Stimulated activated naive CD8-positive, alpha-beta T cell treated with anti-CD3 and anti-CD28 coated beads, Interleukin-15, amount 100 ng/mL, for 72 hours (primary cell): ENCODE measurements around the gene NPIPA1.
"Not testable (repeated sequence)": the region's sequence is repeated elsewhere in the genome, so short reads cannot be mapped to it uniquely, and the experiment has no call there.

Source experiments
- ATAC-seq: fragments of 150-1000 bp; cut with Tn5 transposase; 2 replicates; pipeline ENCODE4 v1.10.0; 2021; ENCODE audit warnings: mild to moderate bottlenecking, moderate library complexity
- DNase-seq, 2 donors: peaks; one replicate each; pipeline ENCODE4 v3.0.0; 2021 to 2022
- H3K27ac Mint-ChIP-seq, 2 donors: one replicate each; pipeline ENCODE4 v1.8.0; 2022; ENCODE audit warnings: mild to moderate bottlenecking in 2 of 2, mixed read lengths in 2 of 2, moderate library complexity in 2 of 2
- H3K27me3 Mint-ChIP-seq: one replicate; pipeline ENCODE4 v1.8.0; 2022; ENCODE audit warnings: mixed read lengths
- H3K4me1 Mint-ChIP-seq: one replicate; pipeline ENCODE4 v1.8.0; 2022; ENCODE audit warnings: mild to moderate bottlenecking, mixed read lengths
- H3K4me3 Mint-ChIP-seq, 2 donors: one replicate each; pipeline ENCODE4 v1.8.0; 2022; ENCODE audit warnings: mild to moderate bottlenecking in 2 of 2, mixed read lengths in 2 of 2, moderate library complexity in 1 of 2
- H3K9me3 Mint-ChIP-seq, 2 donors: one replicate each; pipeline ENCODE4 v1.8.0; 2022; ENCODE audit warnings: mixed read lengths in 2 of 2

The NPIPA1 gene

GRCh38 chr16:14961405-14962186, 24.4 kb downstream of the NPIPA1 start:
- no peak overlapping the region for H3K4me3 Mint-ChIP-seq

GRCh38 chr16:14963281-14964173, 26.3 kb downstream of the NPIPA1 start:
- ATAC-seq: no peak
- Mint-ChIP-seq H3K27ac (no peak overlapping the region), H3K27me3 (peaks cover 10% of the 10 kb centered on the region), H3K4me3 (no peak overlapping the region), H3K4me1 (no peaks in the 10 kb centered on the region), H3K9me3 (peaks cover 0 to 8% of the 10 kb centered on the region in 2 donors)
- DNase-seq: no peak

More at GRCh38 chr16:14961405-14962186, 24.4 kb downstream of the NPIPA1 start:
- peaks cover 0 to 8% of the 10 kb centered on the region in 2 donors for H3K9me3 Mint-ChIP-seq
- no peak overlapping the region for H3K27ac Mint-ChIP-seq
- DNase-seq (no peak), ATAC-seq (no peak)
- no peaks in the 10 kb centered on the region for H3K4me1 Mint-ChIP-seq
- peaks cover 10% of the 10 kb centered on the region for H3K27me3 Mint-ChIP-seq

- Mint-ChIP-seq H3K9me3 (peaks cover 0 to 8% of the 10 kb centered on the region in 2 donors), H3K4me3 (no peak overlapping the region), H3K4me1 (no peaks in the 10 kb centered on the region), H3K27me3 (peaks cover 10% of the 10 kb centered on the region), H3K27ac (peak overlapping the region in 1 of 2 donors; percentile 36)
- no peak for ATAC-seq
- DNase-seq: no peak
Observed at GRCh38 chr16:14965328-14965727, 28.1 kb downstream of the NPIPA1 start.

- not testable (repeated sequence) for H3K4me3 Mint-ChIP-seq, H3K27me3 Mint-ChIP-seq, H3K9me3 Mint-ChIP-seq, H3K4me1 Mint-ChIP-seq, ATAC-seq, H3K27ac Mint-ChIP-seq, DNase-seq
Observed at GRCh38 chr16:14969795-14970194, 32.6 kb downstream of the NPIPA1 start.

GRCh38 chr16:14971621-14972228, 34.5 kb downstream of the NPIPA1 start:
- not testable (repeated sequence) for DNase-seq, H3K4me3 Mint-ChIP-seq, H3K27me3 Mint-ChIP-seq, ATAC-seq, H3K9me3 Mint-ChIP-seq
- Mint-ChIP-seq H3K4me1 (peaks cover 18% of the 10 kb centered on the region), H3K27ac (peak overlapping the region in 1 of 2 donors; percentile 34)

GRCh38 chr16:14973785-14974322, 36.6 kb downstream of the NPIPA1 start:
- not testable (repeated sequence) for H3K27ac Mint-ChIP-seq, ATAC-seq, H3K27me3 Mint-ChIP-seq, H3K9me3 Mint-ChIP-seq, DNase-seq
- peaks cover 30% of the 10 kb centered on the region for H3K4me1 Mint-ChIP-seq
- peak overlapping the region; percentile 58 to 59 for H3K4me3 Mint-ChIP-seq

- H3K9me3 Mint-ChIP-seq, ATAC-seq, DNase-seq, H3K27me3 Mint-ChIP-seq: not testable (repeated sequence)
- peaks cover 32% of the 10 kb centered on the region for H3K4me1 Mint-ChIP-seq
- peak overlapping the region; percentile 92 to 93 for H3K27ac Mint-ChIP-seq
- H3K4me3 Mint-ChIP-seq: peak overlapping the region; percentile 90 to 95
Observed at GRCh38 chr16:14974331-14974655, 37.0 kb downstream of the NPIPA1 start.

- H3K4me3 Mint-ChIP-seq: peak within 1 kb of the TSS; percentile 91 to 95
- DNase-seq (peak; percentile 99 to 100), ATAC-seq (peak; percentile 99)
- peaks cover 38% of the 10 kb centered on the region for H3K4me1 Mint-ChIP-seq
- not testable (repeated sequence) for H3K27me3 Mint-ChIP-seq, H3K9me3 Mint-ChIP-seq
- peak within 1 kb of the TSS; percentile 92 to 93 for H3K27ac Mint-ChIP-seq
Observed at GRCh38 chr16:14974656-14975417, 37.6 kb downstream of the NPIPA1 start, which contains the start of gene PDXDC1. TSS of gene PDXDC1 (plus strand) at chr16:14975026. CDS start at chr16:14975200, 174 bp downstream.

GRCh38 chr16:14975418-14976194, 38.4 kb downstream of the NPIPA1 start:
- peak; percentile 32 for ATAC-seq
- peak; percentile 39 to 61 for DNase-seq
- Mint-ChIP-seq H3K4me1 (peaks cover 41% of the 10 kb centered on the region), H3K4me3 (peak overlapping the region; percentile 91 to 95), H3K27ac (peak overlapping the region; percentile 89 to 93)
- H3K27me3 Mint-ChIP-seq, H3K9me3 Mint-ChIP-seq: not testable (repeated sequence)

- not testable (repeated sequence) for H3K9me3 Mint-ChIP-seq, H3K4me3 Mint-ChIP-seq, DNase-seq, ATAC-seq, H3K27ac Mint-ChIP-seq, H3K27me3 Mint-ChIP-seq
- H3K4me1 Mint-ChIP-seq: peaks cover 55% of the 10 kb centered on the region
Observed at GRCh38 chr16:14976971-14977736, 39.9 kb downstream of the NPIPA1 start.

GRCh38 chr16:14978281-14978680, 41.0 kb downstream of the NPIPA1 start:
- not testable (repeated sequence) for H3K9me3 Mint-ChIP-seq, H3K27ac Mint-ChIP-seq, ATAC-seq, H3K4me3 Mint-ChIP-seq, H3K27me3 Mint-ChIP-seq, DNase-seq
- H3K4me1 Mint-ChIP-seq: peaks cover 57% of the 10 kb centered on the region

- DNase-seq, H3K9me3 Mint-ChIP-seq, H3K27ac Mint-ChIP-seq, H3K4me3 Mint-ChIP-seq, H3K27me3 Mint-ChIP-seq, ATAC-seq: not testable (repeated sequence)
- peaks cover 52% of the 10 kb centered on the region for H3K4me1 Mint-ChIP-seq
Observed at GRCh38 chr16:14978908-14979307, 41.7 kb downstream of the NPIPA1 start.

GRCh38 chr16:14981234-14981633, 44.0 kb downstream of the NPIPA1 start:
- H3K27me3 Mint-ChIP-seq, H3K9me3 Mint-ChIP-seq, ATAC-seq, H3K4me3 Mint-ChIP-seq, DNase-seq, H3K27ac Mint-ChIP-seq: not testable (repeated sequence)
- peaks cover 44% of the 10 kb centered on the region for H3K4me1 Mint-ChIP-seq
